Right renal cortex interstitium (tissue), 3 donors: Measurements from ENCODE around the gene KRT77. TPM values are rescaled to one million over a fixed set of nuclear protein-coding genes. Genes with fewer than 3 reads are reported as not detected.
"Not testable (repeated sequence)": the region's sequence is repeated elsewhere in the genome, so short reads cannot be mapped to it uniquely, and the experiment has no call there.

Experiments
- DNase-seq, 3 donors: peaks; one replicate each; pipeline ENCODE4 v3.0.0-alpha.2; 2013; ENCODE audit warnings: low read depth in 3 of 3, low spot score in 2 of 3
- polyA plus RNA-seq, 3 donors: library from polyadenylated mRNA; unstranded; fragments of 120-200 nt; gene quantifications; one replicate each; pipeline ENCODE4 v1.2.1, GENCODE V29; 2013; ENCODE audit not compliant: insufficient read length in 3 of 3

Gene KRT77
- polyA plus RNA-seq, result not detected

DNA sequence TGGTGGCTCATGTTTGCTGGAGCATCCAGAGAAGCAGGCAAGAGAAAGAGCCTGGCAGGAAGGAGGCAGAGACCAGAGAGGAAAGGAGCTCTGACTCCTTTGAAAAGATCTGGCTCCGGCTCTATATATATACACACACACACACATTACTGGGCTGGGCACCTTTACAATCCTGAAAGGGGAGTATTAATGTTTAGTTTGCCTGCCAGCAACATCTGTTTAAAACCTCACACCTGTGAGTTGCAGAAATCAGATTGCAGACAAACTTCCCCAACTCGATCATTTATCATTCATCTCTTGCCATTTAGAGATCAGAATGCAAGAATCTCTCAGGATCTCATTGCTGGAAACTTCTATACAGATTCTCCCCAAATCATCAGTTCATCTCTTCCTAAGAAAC lies at the start of gene KRT77:
Gene KRT77, minus strand, starts transcription at position 101 of the 400 bp plus-strand sequence. Its CDS starts 90 bp downstream, at position 11.
- DNase-seq, result no peak

DNA sequence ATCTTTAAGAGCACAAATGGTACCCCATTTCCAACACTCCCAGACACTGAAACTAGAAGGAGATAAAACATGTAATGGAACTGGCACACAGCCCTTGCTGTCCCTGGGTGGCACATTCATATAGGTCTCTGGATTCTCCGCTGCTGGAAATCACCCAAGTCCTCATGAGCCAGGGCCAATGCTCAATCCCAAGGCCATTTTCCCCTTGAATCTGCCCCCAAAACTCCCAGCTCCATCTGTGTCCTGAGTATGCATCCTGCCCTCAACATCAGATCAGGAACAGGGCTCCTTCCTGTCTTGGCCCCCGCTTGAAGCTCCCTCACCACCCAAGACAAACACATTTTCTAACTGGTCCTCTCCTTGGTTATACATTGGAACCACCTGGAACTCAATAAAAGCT lies 49.2 kb upstream of the KRT77 start:
- no peak for DNase-seq

DNA sequence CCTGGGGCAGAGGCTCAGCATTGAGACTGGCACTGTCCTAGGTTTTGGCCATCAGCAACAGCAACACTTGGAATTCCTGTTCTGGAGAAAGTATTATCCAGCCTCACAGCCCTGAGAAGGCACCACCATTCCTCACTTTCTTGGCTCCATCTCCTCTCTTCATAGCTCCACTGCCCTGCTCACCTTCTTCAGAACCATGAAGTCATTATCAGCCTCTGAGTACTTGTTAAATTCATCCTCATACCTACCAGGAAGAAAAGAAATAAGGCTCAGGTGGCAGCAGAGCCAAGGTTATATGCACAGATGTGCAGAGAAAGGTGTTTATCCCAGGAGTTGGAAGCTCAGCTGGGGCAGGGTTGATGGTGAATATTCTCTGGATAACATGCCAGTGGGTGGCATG lies 48.5 kb upstream of the KRT77 start:
- DNase-seq, result no peak

DNA sequence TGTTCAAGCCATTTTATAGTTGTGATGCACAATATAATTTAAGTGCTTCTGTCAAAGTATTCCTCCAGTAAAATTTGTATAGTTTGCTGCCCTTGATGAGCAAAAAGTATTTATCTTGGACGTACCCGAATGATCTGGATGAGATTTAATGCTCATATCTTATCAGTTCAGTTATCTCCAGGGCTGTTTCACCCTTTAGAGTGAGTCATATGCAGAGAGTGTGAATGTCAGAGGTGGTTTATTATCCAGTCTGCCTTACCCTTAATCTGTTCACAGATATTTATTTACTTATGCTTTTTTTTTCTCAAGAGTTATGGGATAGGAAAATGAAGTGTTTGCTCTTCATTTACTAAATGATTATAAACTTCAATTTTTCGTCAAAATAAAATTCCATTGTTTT lies 47.2 kb upstream of the KRT77 start:
- not testable (repeated sequence) for DNase-seq

DNA sequence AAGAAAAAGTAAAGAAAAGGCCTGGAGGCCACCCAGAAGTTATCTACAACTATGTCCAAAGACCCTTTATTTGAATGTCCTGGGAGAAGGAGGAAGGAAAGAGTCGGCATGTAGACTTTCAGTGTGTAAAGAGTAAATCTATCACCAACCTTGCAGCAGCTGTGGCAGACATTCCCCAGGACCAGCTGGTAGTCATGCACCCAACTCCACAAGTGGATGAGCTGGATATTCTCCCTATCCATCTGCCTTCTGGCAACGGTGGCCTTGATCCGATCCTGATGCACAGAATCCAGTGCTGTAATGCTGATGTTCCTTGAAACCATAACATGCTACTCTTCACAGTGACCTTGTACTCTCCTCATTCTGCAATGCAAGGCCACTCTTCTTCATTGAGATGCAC lies 46.5 kb upstream of the KRT77 start:
- DNase-seq, result no peak

DNA sequence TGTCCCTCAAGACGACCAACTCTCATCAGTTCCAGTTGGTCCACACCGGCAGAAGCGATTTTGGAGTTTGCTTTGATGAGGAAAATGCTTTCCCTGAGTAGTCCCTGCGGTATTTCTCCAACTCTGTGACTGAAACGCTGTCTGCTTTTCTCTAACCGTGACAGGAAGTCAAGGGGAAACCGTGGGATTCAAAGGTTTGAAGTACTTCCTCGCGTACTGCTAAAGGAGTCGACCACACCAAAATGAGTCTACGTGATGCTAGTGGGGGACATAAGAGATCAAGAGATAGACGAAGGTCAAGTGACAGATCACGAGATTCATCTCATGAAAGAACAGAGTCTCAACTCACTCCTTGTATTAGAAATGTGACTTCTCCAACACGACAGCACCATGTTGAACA lies 45.3 kb upstream of the KRT77 start:
- no peak for DNase-seq

DNA sequence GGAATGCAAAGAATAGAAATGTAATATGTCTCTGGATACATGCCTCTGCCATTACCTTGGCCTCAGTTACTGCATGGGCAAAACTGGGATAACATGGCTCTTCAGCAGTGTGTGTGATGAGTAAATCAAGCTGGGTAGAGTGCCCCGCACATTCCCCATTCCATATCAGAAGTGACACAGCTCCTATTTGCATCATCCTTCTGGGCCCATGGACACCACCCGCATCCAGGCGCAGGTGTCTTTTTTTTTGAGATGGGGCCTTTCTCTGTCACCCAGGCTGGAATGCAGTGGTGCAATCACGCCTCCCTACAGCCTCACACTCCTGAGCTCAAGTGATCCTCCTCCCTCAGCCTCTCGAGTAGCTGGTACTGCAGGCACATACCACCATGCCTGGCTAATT lies 42.2 kb upstream of the KRT77 start:
- no peak for DNase-seq

DNA sequence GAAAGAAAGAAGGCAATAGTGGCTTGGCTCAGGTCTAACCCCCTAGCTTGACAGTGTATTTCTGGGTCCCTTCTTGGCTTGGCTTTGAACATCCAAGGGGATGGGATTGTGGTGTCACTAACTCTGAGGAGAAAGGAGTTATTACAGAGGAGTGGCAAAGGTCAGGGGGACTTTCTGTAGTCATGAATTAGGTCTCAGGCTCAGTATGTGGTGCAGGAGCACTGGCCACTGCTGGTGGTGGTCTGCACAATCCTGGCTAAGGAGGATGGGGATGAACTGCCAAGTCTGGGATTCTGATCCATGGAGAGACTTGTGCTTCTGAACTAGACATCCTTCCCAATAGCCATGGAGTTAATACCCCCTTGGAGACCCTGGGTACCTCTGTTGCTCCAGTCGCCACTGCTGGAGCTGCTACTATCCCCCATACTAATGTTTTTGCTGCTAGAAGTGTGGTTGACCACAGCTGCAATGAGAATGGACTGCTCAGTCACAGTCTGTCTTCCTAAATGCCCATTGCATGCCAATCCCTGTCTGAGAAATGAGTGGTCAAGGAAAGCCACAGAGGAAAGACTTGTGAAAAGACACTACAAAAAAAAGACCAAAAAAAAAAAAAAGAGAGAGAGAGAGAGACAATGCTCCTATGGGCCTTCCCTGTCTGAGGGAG lies 41.3 kb upstream of the KRT77 start:
- DNase-seq, result no peak

DNA sequence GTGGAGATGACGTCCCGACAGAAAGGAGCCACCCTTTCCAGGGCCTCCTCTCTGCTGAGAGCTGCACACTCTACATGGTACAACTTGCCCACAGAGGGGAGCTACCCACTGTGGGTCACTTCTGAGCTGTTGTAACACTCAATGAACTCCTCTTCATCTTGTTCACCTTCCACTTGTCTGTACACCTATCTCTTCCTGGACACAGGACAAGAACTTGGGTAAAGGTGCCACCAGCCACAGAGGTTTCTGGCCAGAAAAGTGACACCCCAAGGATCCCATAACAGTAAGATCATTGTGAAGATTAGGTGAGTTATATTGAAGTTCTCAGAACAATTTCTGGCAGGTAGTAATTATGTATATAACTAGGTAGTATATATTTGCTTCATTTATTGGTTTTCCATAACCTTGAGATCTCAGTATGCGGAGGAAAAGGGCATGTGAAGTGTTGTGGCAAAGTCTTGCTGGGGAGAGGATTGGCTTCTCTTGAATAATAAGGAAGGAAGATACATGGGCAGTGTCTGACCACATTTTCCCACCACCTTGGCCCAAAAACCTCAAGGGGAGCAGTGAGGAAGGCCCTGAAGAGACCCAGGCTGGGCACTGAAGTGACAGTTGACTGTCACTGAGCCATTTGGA lies 39.6 kb upstream of the KRT77 start:
- no peak for DNase-seq

DNA sequence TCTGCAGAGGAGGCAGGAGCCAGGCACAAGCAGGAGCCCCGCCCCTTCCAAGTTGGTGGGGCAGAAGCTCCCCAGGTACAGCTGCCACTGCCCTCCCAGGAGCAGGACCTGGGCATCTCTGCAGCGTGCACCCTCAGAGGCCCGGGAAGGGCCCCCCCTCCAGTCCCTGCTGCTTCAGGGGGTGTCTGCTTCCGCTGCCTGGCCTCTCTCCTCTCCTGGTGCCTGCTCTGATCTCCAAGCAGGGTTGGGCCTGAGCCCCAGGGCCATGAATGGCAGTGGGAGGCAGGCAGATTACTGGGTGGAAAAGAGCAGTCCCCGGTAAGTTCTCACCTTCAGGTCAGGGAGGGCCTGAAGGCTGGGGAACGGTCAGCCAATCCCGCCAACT lies 38.9 kb upstream of the KRT77 start:
- no peak for DNase-seq

DNA sequence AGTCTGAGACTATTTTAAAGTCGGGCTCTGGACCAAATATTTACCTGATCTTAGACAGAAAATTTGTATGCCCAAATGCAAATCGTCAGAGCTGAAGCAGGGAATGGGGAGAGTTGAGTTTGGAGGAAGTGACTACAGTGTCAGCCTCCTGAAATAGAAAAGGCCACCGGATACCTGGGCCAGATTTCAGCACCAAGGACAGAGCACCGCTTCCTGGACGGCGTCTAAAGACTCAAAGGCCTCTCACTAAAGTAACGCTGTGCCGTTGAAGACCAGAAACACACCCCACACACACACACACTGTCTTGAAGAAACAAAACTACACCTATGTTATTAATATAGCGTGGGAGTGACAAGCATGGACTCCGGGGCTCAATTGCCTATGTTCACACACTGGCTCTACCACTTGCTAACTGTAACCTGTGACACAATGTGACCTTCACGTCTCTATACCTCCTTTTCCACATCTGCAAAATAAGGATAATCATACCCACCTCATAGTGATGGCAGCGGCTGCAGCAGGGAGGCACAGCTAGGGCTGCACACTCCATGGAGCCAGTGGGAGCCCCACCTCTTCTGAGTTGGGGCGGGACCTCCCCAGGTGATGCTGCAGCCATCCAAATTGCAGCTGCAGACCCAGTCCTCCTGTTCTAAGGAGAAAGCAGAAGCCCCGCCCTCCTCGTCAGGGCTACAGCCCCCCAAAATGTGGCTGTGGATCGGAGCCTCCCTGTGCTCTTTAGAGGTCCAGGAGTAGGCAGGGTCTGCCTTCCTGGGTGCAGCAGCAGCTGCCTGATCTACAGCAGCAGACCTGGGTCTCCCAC lies 38.3 kb upstream of the KRT77 start:
- DNase-seq, result peak; percentile 56 to 76 (median 66)

DNA sequence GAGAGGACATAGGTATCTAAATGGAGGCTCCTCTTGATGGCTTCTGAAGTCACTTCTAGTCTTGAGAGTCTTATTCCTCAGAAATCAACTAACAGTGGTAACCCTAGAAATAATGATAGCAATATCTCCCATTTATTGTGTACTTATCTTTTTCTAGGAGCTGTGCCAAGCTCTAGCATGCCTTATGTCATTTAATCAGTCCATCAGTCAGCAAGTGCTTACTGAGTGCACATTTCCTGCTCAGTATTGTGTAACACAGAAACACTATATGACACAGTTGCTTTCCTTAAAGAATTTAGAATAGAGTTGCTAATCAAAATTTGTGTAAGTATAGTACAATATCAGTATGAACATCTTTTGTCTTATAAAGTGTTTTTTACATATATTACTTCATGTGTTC lies 37.3 kb upstream of the KRT77 start:
- DNase-seq, result no peak

DNA sequence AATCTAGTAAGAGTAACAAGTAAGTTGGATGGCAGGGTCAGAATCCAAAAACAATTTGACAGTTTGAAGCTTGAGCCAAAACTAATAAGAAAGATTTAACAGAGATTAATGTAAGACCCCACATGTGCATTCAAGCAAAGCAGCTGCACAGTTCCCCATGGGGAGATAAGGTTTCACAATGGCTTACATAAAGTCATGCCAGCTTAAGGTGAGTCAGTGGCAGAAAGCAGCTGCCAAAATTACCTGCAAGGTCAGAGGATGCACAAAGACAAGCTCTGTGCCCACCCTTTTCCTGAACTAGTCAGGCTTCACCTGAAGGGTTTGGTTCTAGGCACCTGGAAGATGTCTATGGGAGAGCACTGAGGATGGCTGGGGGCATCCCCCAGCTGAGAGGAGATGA lies 36.6 kb upstream of the KRT77 start:
- DNase-seq, result no peak

DNA sequence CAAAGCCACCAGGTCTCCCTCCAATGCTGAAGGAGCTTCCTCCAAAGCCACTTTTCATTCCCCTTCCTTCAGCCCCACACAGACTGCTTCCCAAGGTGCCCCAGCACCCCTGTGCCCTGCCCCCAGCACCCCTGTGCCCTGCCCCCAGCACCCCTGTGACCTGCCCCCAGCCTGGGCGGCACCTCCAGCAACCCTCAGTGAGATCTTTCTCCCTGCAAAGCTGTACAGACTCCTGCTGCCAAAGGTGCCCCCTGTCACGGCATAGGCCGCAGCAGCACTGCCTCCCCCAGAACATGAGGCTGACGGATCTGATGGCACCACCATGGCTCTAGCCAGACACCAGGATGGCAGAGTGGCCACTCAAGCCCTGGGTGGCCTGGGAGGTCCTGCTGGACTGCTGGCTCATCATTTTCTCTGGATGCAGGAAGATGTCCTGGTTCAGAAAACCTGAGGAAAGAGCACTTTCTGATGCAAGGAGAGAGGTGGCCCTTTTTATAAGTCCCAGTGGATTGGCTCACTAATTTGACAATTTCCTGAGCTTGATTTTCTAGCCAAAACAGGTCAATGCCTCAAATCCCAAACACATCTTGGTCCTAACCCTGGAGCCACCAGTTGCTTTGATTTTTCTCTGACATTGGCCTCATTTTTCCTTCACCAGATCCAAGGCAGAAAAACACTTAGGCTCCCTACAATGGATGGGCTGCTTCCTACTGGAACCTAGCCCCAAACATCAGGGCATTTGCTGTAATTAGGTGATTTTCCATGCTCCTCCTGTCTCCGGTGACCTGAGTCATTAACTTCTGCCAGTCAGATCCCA lies 32.7 kb upstream of the KRT77 start:
- no peak for DNase-seq

DNA sequence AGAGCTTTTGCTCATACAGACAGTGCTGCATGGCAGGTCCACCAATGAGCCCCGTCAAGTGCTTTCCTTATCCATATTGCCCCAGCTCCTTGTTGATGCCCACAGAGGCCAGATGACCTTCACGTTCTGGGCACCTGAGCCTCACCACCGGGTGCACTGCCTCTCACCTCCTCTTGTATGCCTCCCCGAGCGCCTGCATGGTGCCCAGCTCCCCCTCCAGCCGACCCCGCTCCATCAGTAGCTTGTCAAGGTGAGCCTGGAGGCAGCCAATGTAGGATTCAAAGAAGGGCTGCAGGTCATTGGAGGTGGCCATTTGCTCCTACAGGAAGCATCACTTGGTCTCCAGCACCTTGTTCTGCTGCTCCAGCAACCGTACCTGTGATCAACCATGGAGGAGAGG lies 31.8 kb upstream of the KRT77 start:
- no peak for DNase-seq

DNA sequence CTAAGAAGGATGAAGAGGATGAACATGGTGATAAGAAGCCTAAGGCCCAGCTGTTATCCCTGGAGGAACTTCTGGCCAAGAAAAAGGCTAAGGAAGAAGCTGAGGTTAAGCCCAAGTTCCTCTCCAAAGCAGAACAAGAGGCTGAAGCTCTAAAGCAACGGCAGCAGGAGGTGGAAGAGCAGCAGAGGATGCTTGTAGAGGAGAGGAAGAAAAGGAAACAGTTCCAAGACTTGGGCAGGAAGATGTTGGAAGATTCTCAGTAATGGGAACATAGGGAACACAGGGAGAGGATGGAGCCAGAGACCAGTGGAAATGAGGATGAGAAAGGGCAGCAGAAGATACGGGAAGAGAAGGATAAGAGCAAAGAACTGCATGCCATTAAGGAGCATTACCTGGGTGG lies 27.5 kb upstream of the KRT77 start:
- no peak for DNase-seq

DNA sequence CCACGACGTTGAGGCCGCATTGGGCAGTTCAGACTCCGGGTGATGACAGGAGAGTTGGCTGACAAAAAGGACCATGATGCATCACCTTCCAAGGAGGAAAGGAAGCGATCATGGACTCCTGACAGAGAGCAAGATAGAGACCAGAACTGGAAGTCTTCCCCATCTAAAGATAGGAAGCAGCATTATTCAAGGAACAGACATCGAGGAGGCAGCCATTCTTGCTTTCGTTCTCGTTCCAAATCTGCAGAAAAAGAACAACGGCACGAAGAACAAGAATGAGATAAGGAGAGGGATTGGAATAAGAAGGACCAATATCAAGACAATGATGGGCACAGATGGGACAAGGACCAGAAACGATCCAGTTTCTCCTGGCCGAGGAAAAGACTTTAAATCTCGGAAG lies 27.1 kb upstream of the KRT77 start:
- no peak for DNase-seq

DNA sequence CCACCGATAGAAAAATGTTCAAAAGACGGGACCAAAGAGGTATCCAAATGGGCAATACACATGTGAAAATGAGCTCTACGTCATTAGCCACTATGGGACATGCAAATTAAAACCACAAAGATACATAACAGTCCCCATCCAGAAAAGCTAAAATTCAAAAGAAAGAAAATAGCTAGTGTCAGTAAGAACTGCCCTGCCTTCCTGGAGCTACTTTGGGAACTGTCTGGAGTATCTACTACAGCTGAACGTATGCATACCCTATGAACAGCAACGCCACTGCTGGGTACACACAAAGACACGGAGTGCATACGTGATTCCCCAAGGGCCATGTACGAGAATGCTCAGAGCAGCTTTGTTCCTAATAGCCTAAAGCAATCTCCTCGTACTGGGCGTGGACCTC lies 25.8 kb upstream of the KRT77 start:
- no peak for DNase-seq

DNA sequence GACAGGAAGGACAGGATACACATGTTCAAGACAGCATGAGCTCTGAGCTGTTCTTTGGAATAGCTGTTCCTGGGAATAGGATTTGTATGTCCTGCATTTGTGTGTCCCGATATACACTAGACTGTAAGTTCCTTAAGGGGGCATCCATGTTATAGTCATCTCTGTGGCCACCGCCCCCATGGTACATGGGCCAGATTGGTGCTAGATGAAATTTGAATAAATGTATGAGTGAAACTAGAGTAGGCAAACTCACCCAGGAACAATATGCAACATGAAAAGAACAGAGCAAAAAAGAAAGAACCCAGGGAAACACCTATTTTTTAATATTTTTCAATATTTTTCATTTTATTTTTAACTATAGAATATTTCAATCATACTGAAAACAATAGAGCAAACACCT lies 25.1 kb upstream of the KRT77 start:
- no peak for DNase-seq

DNA sequence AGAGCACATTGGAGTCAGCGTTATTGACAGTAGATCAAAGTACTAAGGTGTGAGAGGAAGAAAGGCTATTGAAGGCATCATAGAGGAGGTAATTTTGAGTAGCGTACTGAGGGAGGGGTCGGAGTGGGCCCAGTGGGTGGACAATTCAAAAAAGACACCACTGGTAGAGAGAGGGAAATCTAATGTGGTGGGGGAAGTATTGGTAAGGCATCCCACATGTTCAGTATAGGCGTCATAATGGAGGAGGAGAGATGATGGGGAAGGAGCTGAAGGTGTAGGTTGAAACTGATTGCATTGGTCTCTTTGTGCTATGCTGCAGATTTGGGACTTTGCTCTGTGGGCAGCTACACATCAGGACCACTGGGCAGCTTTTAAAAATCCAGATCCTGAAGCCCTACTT lies 23.7 kb upstream of the KRT77 start:
- no peak for DNase-seq

DNA sequence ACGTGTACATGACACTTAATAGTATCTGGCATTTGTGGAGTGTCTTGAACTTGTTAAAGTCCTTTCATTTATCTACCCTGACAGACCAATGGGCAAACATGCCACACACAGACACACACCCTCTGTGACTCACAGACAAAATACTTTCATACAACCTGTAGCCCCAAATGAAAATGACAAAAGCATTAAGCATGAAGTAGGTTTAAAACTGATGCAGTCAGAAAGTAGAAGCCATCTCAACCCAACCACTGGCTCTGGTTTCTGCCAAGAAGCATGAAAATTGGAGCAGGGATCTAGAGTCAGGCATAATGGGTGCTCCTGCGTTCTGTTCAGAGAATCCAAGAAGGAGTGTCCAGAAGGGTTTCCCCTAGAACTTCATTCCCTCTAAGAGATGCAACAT lies 23.1 kb upstream of the KRT77 start:
- DNase-seq, result no peak
